DND-41 (cell line): ENCODE results near the gene RAE1.

Experiments used
- ATAC-seq: fragments of 200-7000 bp; cut with Tn5 transposase; 3 replicates; pipeline ENCODE4 v1.9.1; 2021; ENCODE audit warnings: low read depth; ENCODE audit not compliant: insufficient read depth
- DNase-seq: peaks from one replicate; pipeline ENCODE4 v3.0.0-alpha.2; 2020
- H2AFZ ChIP-seq: 2 replicates; pipeline ENCODE4 v1.6.0; 2012; ENCODE audit warnings: low read depth, low read length
- H3K27ac ChIP-seq: 2 replicates; pipeline ENCODE4 v1.5.1; 2012; ENCODE audit warnings: low read length, inconsistent platforms
- H3K27me3 ChIP-seq: fragments of 200-600 bp; sonication (generic); 2 replicates; pipeline ENCODE4 v1.6.0; 2012; ENCODE audit warnings: low read length, mild to moderate bottlenecking, inconsistent platforms; ENCODE audit not compliant: insufficient read depth, poor library complexity
- H3K36me3 ChIP-seq: 2 replicates; pipeline ENCODE4 v1.5.1; 2012; ENCODE audit warnings: low read length, inconsistent platforms; ENCODE audit not compliant: insufficient read depth
- H3K4me1 ChIP-seq: 2 replicates; pipeline ENCODE4 v1.5.1; 2012; ENCODE audit warnings: mild to moderate bottlenecking, low read length; ENCODE audit not compliant: insufficient read depth
- H3K4me2 ChIP-seq: 2 replicates; pipeline ENCODE4 v1.6.0; 2012; ENCODE audit warnings: mild to moderate bottlenecking, moderate library complexity, low read length, inconsistent platforms; ENCODE audit not compliant: insufficient read depth
- H3K4me3 ChIP-seq, 2 experiments: fragments of 200-600 bp in 1 of 2; shearing (Covaris generic) in 1 of 2; 2 replicates each; pipeline ENCODE4 v1.5.1; 2012 to 2016; ENCODE audit warnings: inconsistent platforms in 2 of 2, low read length in 2 of 2, mild to moderate bottlenecking in 2 of 2, low read depth in 1 of 2, moderate library complexity in 1 of 2
- H3K79me2 ChIP-seq: 2 replicates; pipeline ENCODE4 v1.6.0; 2012; ENCODE audit warnings: low read length, inconsistent platforms; ENCODE audit not compliant: insufficient read depth
- H3K9ac ChIP-seq: 2 replicates; pipeline ENCODE4 v1.6.0; 2012; ENCODE audit warnings: low read depth, mild to moderate bottlenecking, inconsistent platforms, low read length, moderate library complexity
- H3K9me3 ChIP-seq: 2 replicates; pipeline ENCODE4 v1.5.1; 2012; ENCODE audit warnings: low read length, moderate library complexity, mild to moderate bottlenecking, inconsistent platforms; ENCODE audit not compliant: insufficient read depth, severe bottlenecking
- H4K20me1 ChIP-seq: 2 replicates; pipeline ENCODE4 v1.6.0; 2012; ENCODE audit warnings: low read length; ENCODE audit not compliant: insufficient read depth
- CTCF ChIP-seq: IDR thresholded peaks from 2 replicates; pipeline ENCODE4 v1.5.1; 2012; ENCODE audit warnings: borderline replicate concordance, low read length, moderate library complexity, mild to moderate bottlenecking; ENCODE audit not compliant: poor library complexity, severe bottlenecking; ENCODE audit errors: extremely low read depth
- EZH2 ChIP-seq: IDR thresholded peaks from 3 replicates; pipeline ENCODE4 v1.6.1; 2012; ENCODE audit warnings: borderline replicate concordance, low read depth, mild to moderate bottlenecking, moderate library complexity, low read length, inconsistent platforms; ENCODE audit not compliant: severe bottlenecking

RAE1 gene

GRCh38 chr20:57309544-57310115, 41.4 kb upstream of the RAE1 start:
- peaks cover 64% of the 10 kb centered on the region for H3K27me3 ChIP-seq
- no peak overlapping the region for H3K4me2 ChIP-seq
- H3K4me1 ChIP-seq, result no peaks in the 10 kb centered on the region
- no peaks in the 10 kb centered on the region for H3K36me3 ChIP-seq
- no peak overlapping the region for H3K4me3 ChIP-seq
- no peak for DNase-seq
- H3K9me3 ChIP-seq, result no peaks in the 10 kb centered on the region
- no peak overlapping the region for H3K27ac ChIP-seq
- no peak overlapping the region for H2AFZ ChIP-seq
- no peak overlapping the region for H3K9ac ChIP-seq
- TF ChIP-seq CTCF (no peak), EZH2 (no peak)
- no peak for ATAC-seq
- no peaks in the 10 kb centered on the region for H3K79me2 ChIP-seq
- H4K20me1 ChIP-seq, result 0 out of 2 replicates have a peak, but pooled peaks cover 2% of the 10 kb centered on the region

- TF ChIP-seq EZH2 (no peak), CTCF (no peak)
- no peak for DNase-seq
- no peak for ATAC-seq
- Histone ChIP-seq H3K27ac (no peak overlapping the region), H3K36me3 (no peaks in the 10 kb centered on the region), H3K9ac (no peak overlapping the region), H3K4me2 (no peak overlapping the region), H3K9me3 (no peaks in the 10 kb centered on the region), H2AFZ (no peak overlapping the region), H3K4me1 (no peaks in the 10 kb centered on the region), H4K20me1 (0 out of 2 replicates have a peak, but pooled peaks cover 2% of the 10 kb centered on the region), H3K27me3 (peaks cover 61% of the 10 kb centered on the region), H3K4me3 (no peak overlapping the region), H3K79me2 (no peaks in the 10 kb centered on the region)
These were observed 40.1 kb upstream of the RAE1 start for GRCh38 chr20:57310821-57311514.

GRCh38 chr20:57312138-57312537, 38.9 kb upstream of the RAE1 start:
- H3K27ac ChIP-seq, result no peak overlapping the region
- H3K9ac ChIP-seq, result no peak overlapping the region
- no peaks in the 10 kb centered on the region for H3K36me3 ChIP-seq
- TF ChIP-seq EZH2 (no peak), CTCF (no peak)
- peaks cover 54% of the 10 kb centered on the region for H3K27me3 ChIP-seq
- DNase-seq (no peak), ATAC-seq (no peak)
- H4K20me1 ChIP-seq, result 0 out of 2 replicates have a peak, but pooled peaks cover 2% of the 10 kb centered on the region
- no peaks in the 10 kb centered on the region for H3K4me1 ChIP-seq
- no peak overlapping the region for H2AFZ ChIP-seq
- H3K4me2 ChIP-seq, result no peak overlapping the region
- no peaks in the 10 kb centered on the region for H3K9me3 ChIP-seq
- H3K4me3 ChIP-seq, result no peak overlapping the region
- H3K79me2 ChIP-seq, result no peaks in the 10 kb centered on the region
